ENCODE data around the gene NEDD8. TPM values are rescaled to one million over a fixed set of nuclear protein-coding genes. Genes with fewer than 3 reads are reported as not detected.

NEDD8 gene
- total and polyA plus RNA-seq, 9 donors: 69.7 to 301 (median 134) TPM

GRCh38 chr14:24212924-24213865, 19.0 kb downstream of the NEDD8 start, which contains the start of gene CHMP4A:
Gene CHMP4A, minus strand, starts transcription at chr14:24213488. Its CDS starts 49 bp downstream, at chr14:24213439.
- H3K36me3 ChIP-seq: no peaks in the 10 kb centered on the region
- peak; percentile 92 to 96 (median 95) for DNase-seq
- H3K27ac ChIP-seq: peak within 1 kb of the TSS; percentile 86 to 90
- no peaks in the 10 kb centered on the region for H3K9me3 ChIP-seq
- H3K27me3 ChIP-seq: no peaks in the 10 kb centered on the region
- peaks cover 2% of the 10 kb centered on the region for H3K4me1 ChIP-seq (ENCODE audit: insufficient read depth)
- TF ChIP-seq EP300 (IDR thresholded peaks at IDR 0.05) (no peak), CTCF (IDR thresholded peaks at IDR 0.05) (peak in 1 of 3 donors; percentile 22), POLR2A (IDR thresholded peaks at IDR 0.05) (peak; percentile 92)
- intact Hi-C loops (cut with DNase I): no loop called here
- H3K4me3 ChIP-seq: peak within 1 kb of the TSS; percentile 49
- 0 to 1% (median 1%) methylated on average over 53 of the region's 53 CpGs for WGBS, 3 donors

- H3K4me3 ChIP-seq: no peak overlapping the region
Observed at GRCh38 chr14:24211311-24211710, 20.9 kb downstream of the NEDD8 start.

GRCh38 chr14:24207625-24208024, 24.5 kb downstream of the NEDD8 start:
- no peaks in the 10 kb centered on the region for H3K36me3 ChIP-seq
- H3K9me3 ChIP-seq: no peaks in the 10 kb centered on the region
- H3K4me3 ChIP-seq: no peak overlapping the region
- no peak overlapping the region for H3K27ac ChIP-seq
- no peak for TF ChIP-seq EP300 (IDR thresholded peaks at IDR 0.05)
- no peak for TF ChIP-seq CTCF (IDR thresholded peaks at IDR 0.05)
- no peak for TF ChIP-seq POLR2A (IDR thresholded peaks at IDR 0.05)
- WGBS, 3 donors: 96 to 100% (median 100%) methylated on average over 2 of the region's 2 CpGs
- no peaks in the 10 kb centered on the region for H3K4me1 ChIP-seq (ENCODE audit: insufficient read depth)
- intact Hi-C loops (cut with DNase I): no loop called here
- no peak for DNase-seq
- no peaks in the 10 kb centered on the region for H3K27me3 ChIP-seq

More at GRCh38 chr14:24211311-24211710, 20.9 kb downstream of the NEDD8 start:
- no peaks in the 10 kb centered on the region for H3K27me3 ChIP-seq
- no peaks in the 10 kb centered on the region for H3K36me3 ChIP-seq
- peaks cover 2% of the 10 kb centered on the region for H3K4me1 ChIP-seq (ENCODE audit: insufficient read depth)
- H3K9me3 ChIP-seq: no peaks in the 10 kb centered on the region
- intact Hi-C loops (cut with DNase I): no loop called here
- TF ChIP-seq CTCF (IDR thresholded peaks at IDR 0.05) (no peak), POLR2A (IDR thresholded peaks at IDR 0.05) (no peak), EP300 (IDR thresholded peaks at IDR 0.05) (no peak)
- 94 to 96% (median 94%) methylated on average over 6 of the region's 6 CpGs for whole genome bisulfite sequencing, 3 donors
- peak in 1 of 5 donors; percentile 31 for DNase-seq
- no peak overlapping the region for H3K27ac ChIP-seq

- Histone ChIP-seq H3K4me1 (ENCODE audit: insufficient read depth) (no peaks in the 10 kb centered on the region), H3K9me3 (no peaks in the 10 kb centered on the region), H3K27ac (no peak overlapping the region), H3K36me3 (no peaks in the 10 kb centered on the region), H3K27me3 (no peaks in the 10 kb centered on the region), H3K4me3 (no peak overlapping the region)
- WGBS, 3 donors: 92 to 97% (median 95%) methylated on average over 5 of the region's 5 CpGs
- DNase-seq: no peak
- intact Hi-C loops (cut with DNase I): no loop called here
- no peak for TF ChIP-seq EP300 (IDR thresholded peaks at IDR 0.05)
- no peak for TF ChIP-seq POLR2A (IDR thresholded peaks at IDR 0.05)
- no peak for TF ChIP-seq CTCF (IDR thresholded peaks at IDR 0.05)
Observed at GRCh38 chr14:24207104-24207551, 25.0 kb downstream of the NEDD8 start.
